GM12878 (cell line): ENCODE results near the gene AGK. TPM values are rescaled to one million over a fixed set of nuclear protein-coding genes. Genes with fewer than 3 reads are reported as not detected.

Experiments used
- ATAC-seq: fragments of 200-7000 bp; cut with Tn5 transposase; 3 replicates; pipeline ENCODE4 v1.9.1; 2020; ENCODE audit warnings: mild to moderate bottlenecking, moderate library complexity
- BruUV-seq: library from RNA; stranded (reverse); fragments of 400-500 nt; replicated peaks from 2 replicates; lab custom pipeline; 2021; lab: Mats Ljungman, UMichigan
- CTCF ChIA-PET: fragments of 300-600 bp; sonication (Branson Sonifier 250); formaldehyde crosslinking; extraction: SDS; loops from one replicate; lab custom pipeline; 2021; ENCODE audit warnings: inconsistent platforms; lab: Yijun Ruan, JAX
- POLR2A ChIA-PET: fragments of 350-600 bp; formaldehyde crosslinking; extraction: SDS; loops from one replicate; lab custom pipeline; 2021; ENCODE audit warnings: inconsistent platforms; lab: Charles Lee
- RAD21 ChIA-PET: fragments of 300-600 bp; sonication (Branson Sonifier 250); formaldehyde crosslinking; loops from one replicate; lab custom pipeline; 2023; ENCODE audit warnings: antibody characterized with exemption; ENCODE audit not compliant: unreplicated experiment; lab: Charles Lee
- SMC1A ChIA-PET: fragments of 300-600 bp; sonication (Branson Sonifier 250); formaldehyde crosslinking; loops from one replicate; lab custom pipeline; 2023; ENCODE audit not compliant: unreplicated experiment, uncharacterized antibody; lab: Charles Lee
- DNase-seq: peaks from one replicate; pipeline ENCODE4 v3.0.0-alpha.2; 2011; ENCODE audit warnings: low read depth, low spot score
- FAIRE-seq: peaks from 3 replicates; lab custom pipeline; 2011; peaks lifted over from hg19 to GRCh38; lab: Jason Lieb, UNC
- H2AFZ ChIP-seq: 2 replicates; pipeline ENCODE4 v1.6.0; 2011; ENCODE audit warnings: low read depth, low read length, control low read depth; ENCODE audit not compliant: control insufficient read depth
- H3K27ac ChIP-seq: 2 replicates; pipeline ENCODE4 v1.5.1; 2011; ENCODE audit warnings: control low read depth; ENCODE audit not compliant: control insufficient read depth, insufficient read depth
- H3K27me3 ChIP-seq, 2 experiments: replicated peaks in 1 of 2; 2 replicates each; pipeline versions ENCODE4 v1.6.0 to v1.6.1; 2011; ENCODE audit warnings: low read length in 1 of 2; ENCODE audit not compliant: control insufficient read depth in 2 of 2, insufficient read depth in 2 of 2
- H3K36me3 ChIP-seq, 2 experiments: 2 replicates each; pipeline ENCODE4 v1.5.1; 2011; ENCODE audit warnings: low read length in 1 of 2; ENCODE audit not compliant: control insufficient read depth in 2 of 2, insufficient read depth in 2 of 2
- H3K4me1 ChIP-seq: 2 replicates; pipeline ENCODE4 v1.6.1; 2011; ENCODE audit warnings: mild to moderate bottlenecking, low read length, moderate library complexity, mixed read lengths; ENCODE audit not compliant: control insufficient read depth, insufficient read depth
- H3K4me2 ChIP-seq: 2 replicates; pipeline ENCODE4 v1.6.0; 2011; ENCODE audit warnings: control low read depth; ENCODE audit not compliant: control insufficient read depth, insufficient read depth
- H3K4me3 ChIP-seq: fragments of 200-600 bp; sonication (generic); 2 replicates; pipeline ENCODE4 v1.5.1; 2016
- H3K79me2 ChIP-seq: 2 replicates; pipeline ENCODE4 v1.6.0; 2011; ENCODE audit warnings: low read length; ENCODE audit not compliant: control insufficient read depth, insufficient read depth
- H3K9ac ChIP-seq: 2 replicates; pipeline ENCODE4 v1.8.0; 2011; ENCODE audit warnings: low read length, control low read depth, mixed read lengths; ENCODE audit not compliant: control insufficient read depth, insufficient read depth
- H3K9me3 ChIP-seq: replicated peaks from 3 replicates; pipeline ENCODE4 v1.5.1; 2011; ENCODE audit warnings: mild to moderate bottlenecking, low read length; ENCODE audit not compliant: control insufficient read depth, insufficient read depth
- H4K20me1 ChIP-seq: 2 replicates; pipeline ENCODE4 v1.6.0; 2011; ENCODE audit not compliant: control insufficient read depth, insufficient read depth
- E4F1 ChIP-seq: fragments of 450-650 bp; IDR thresholded peaks from 2 replicates; pipeline ENCODE4 v1.6.1; 2018; ENCODE audit warnings: borderline replicate concordance, mild to moderate bottlenecking; ENCODE audit not compliant: partially characterized antibody
- IKZF1 ChIP-seq: fragments of 450-650 bp; conservative IDR thresholded peaks from 2 replicates; pipeline ENCODE4 v1.6.1; 2017; ENCODE audit warnings: antibody characterized with exemption, mild to moderate bottlenecking
- IKZF2 ChIP-seq, 2 experiments: fragments of 450-650 bp; IDR thresholded peaks; 2 replicates each; pipeline ENCODE4 v1.6.1; 2017; ENCODE audit warnings: mild to moderate bottlenecking in 2 of 2, moderate library complexity in 2 of 2
- MLLT1 ChIP-seq: fragments of 450-650 bp; IDR thresholded peaks from 2 replicates; pipeline ENCODE4 v1.6.1; 2016; ENCODE audit warnings: mild to moderate bottlenecking
- SMAD1 ChIP-seq: fragments of 450-650 bp; IDR thresholded peaks from 2 replicates; pipeline ENCODE4 v1.6.1; 2018; ENCODE audit warnings: mild to moderate bottlenecking, low read depth; ENCODE audit not compliant: partially characterized antibody
- WGBS: methylation state at CpG from one replicate; pipeline ENCODE4 v1.1.6; 2016; ENCODE audit warnings: low lambda C conversion rate; ENCODE audit not compliant: insufficient replicate concordance, insufficient coverage; ENCODE audit errors: missing lambda C conversion rate; 5-methylcytosine and 5-hydroxymethylcytosine counted together
- in situ Hi-C: fragments of 300-500 bp; cut with MboI; formaldehyde crosslinking; loops from 9 replicates; pipeline ENCODE4 v1.14.3; 2018; ENCODE audit warnings: mixed read lengths
- intact Hi-C: fragments of 100-400 bp; cut with micrococcal nuclease; formaldehyde crosslinking; loops from one replicate; pipeline ENCODE4 v1.14.2; 2022; ENCODE audit not compliant: unreplicated experiment
- polyA plus RNA-seq, 11 experiments: library from polyadenylated mRNA; depleted of rRNA in 4 of 11; unstranded in 6 of 11; stranded (reverse) in 5 of 11; fragments of >200 nt; fragmentation: Nextera tagmentation in 4 of 11; fragmentation: Illumina TruSeq in 1 of 11; extraction: Ambion mirVana in 4 of 11; extraction: Trizol in 1 of 11; gene quantifications; 1 replicate in 1 of 11; 2 replicates in 10 of 11; pipeline versions ENCODE4 v1.2.1 to v1.2.3, GENCODE V29; 2011 to 2016; ENCODE audit warnings: inconsistent platforms in 2 of 11, missing spikeins in 2 of 11, low read depth in 1 of 11
- total RNA-seq, 4 experiments: library from RNA; depleted of rRNA in 3 of 4; stranded (reverse); fragments of >200 nt in 3 of 4; fragmentation: Illumina TruSeq in 1 of 4; extraction: Trizol in 1 of 4; gene quantifications; 2 replicates each; pipeline versions ENCODE4 v1.2.1 to v1.2.3, GENCODE V29; 2013 to 2021
- TF ChIP-seq, protein P1 (sequence below): fragments of 450-650 bp; IDR thresholded peaks from 2 replicates; pipeline ENCODE4 v1.6.1; 2017; ENCODE audit warnings: low read depth, mild to moderate bottlenecking, moderate library complexity

The AGK gene
- total and polyA plus RNA-seq, 10 of the 15 experiments (the other 5 are each of a cell fraction or from before 2014, with no cell fraction given) = 32.5 to 85.6 (median 47.8) TPM

DNA sequence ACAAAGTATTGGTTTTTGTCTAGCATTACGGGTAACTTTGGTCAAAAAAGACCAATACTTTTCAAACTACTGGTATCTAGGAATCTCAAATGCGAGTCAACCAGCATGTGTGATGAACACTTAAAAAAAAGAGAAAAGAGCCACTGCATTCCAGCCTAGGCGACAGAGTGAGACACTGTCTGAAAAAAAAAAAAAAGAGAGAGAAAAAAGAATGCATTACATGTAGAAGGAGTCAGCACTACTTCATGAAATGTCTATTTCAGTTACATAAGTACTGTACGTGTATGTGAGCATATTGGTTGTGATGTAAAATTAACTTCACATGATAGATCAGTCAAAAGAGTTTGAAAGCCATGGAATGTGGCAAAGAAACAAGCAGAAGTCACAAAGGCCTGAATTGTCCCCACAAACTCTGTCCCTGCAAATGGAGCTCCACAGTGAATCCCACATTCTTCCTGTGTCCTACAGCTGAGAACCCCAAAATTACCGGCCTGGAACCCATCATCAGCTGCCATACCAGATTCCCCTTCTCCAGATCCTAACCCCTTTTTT, 149.2 kb downstream of the AGK start:
- ChIA-PET RAD21 (interaction anchor here (1.0 to 3.7 kb wide), 4 partner anchors 10 to 52 kb away, joined by 4 to 16 read pairs (median 4); no protein-coding TSS in a partner anchor), SMC1A (interaction anchor here (1.0 to 2.2 kb wide), 7 partner anchors 11 to 54 kb away, joined by 3 to 9 read pairs (median 3); no protein-coding TSS in a partner anchor), CTCF (interaction anchor here (0.6 to 4.2 kb wide), 8 partner anchors 10 to 91 kb away, joined by 3 to 36 read pairs (median 5); partner anchors contain the start of gene SSBP1), POLR2A (interaction anchor here (0.5 to 0.8 kb wide), 5 partner anchors 17 to 685 kb away, joined by 3 to 8 read pairs (median 4); partner anchors contain the start of genes MRPS33 and SSBP1)
- H3K27me3 ChIP-seq = peaks cover 0 to 2% of the 10 kb centered on the region in 2 experiments; a peak in 1 of 4 replicates
- BruUV-seq = TSS peak; percentile 58
- no peak overlapping the region for H3K27ac ChIP-seq
- 0 out of 2 replicates have a peak, but pooled peaks have one; percentile 10 for TF ChIP-seq IKZF1
- 0 out of 4 replicates have a peak, but pooled peaks of 1 of the 2 experiments have one; percentile 34 for TF ChIP-seq IKZF2 (IDR thresholded peaks at IDR 0.05)
- TF ChIP-seq SMAD1 = no peak
- 90% methylated on average over 5 of the region's 5 CpGs for WGBS
- peaks cover 23% of the 10 kb centered on the region for H3K79me2 ChIP-seq
- H4K20me1 ChIP-seq = no peaks in the 10 kb centered on the region
- H3K9ac ChIP-seq = peak overlapping the region; percentile 63
- intact Hi-C loops = loop anchor here (2.0 kb wide), 1 partner anchor 38 kb away; the partner anchor contains the start of gene SSBP1
- DNase-seq (no peak), ATAC-seq (no peak), FAIRE-seq (no peak)
- H3K4me3 ChIP-seq = peak overlapping the region; percentile 97
- peak overlapping the region; percentile 72 for H3K4me2 ChIP-seq
- H3K9me3 ChIP-seq = no peaks in the 10 kb centered on the region
- in situ Hi-C loops = no loop called here
- no peak overlapping the region for H2AFZ ChIP-seq
- no peaks in the 10 kb centered on the region for H3K36me3 ChIP-seq
- H3K4me1 ChIP-seq = peaks cover 4% of the 10 kb centered on the region; the same call in 1 of the 2 replicates

- in situ Hi-C loops = no loop called here
- DNase-seq = no peak
- TF ChIP-seq, protein P1, sequence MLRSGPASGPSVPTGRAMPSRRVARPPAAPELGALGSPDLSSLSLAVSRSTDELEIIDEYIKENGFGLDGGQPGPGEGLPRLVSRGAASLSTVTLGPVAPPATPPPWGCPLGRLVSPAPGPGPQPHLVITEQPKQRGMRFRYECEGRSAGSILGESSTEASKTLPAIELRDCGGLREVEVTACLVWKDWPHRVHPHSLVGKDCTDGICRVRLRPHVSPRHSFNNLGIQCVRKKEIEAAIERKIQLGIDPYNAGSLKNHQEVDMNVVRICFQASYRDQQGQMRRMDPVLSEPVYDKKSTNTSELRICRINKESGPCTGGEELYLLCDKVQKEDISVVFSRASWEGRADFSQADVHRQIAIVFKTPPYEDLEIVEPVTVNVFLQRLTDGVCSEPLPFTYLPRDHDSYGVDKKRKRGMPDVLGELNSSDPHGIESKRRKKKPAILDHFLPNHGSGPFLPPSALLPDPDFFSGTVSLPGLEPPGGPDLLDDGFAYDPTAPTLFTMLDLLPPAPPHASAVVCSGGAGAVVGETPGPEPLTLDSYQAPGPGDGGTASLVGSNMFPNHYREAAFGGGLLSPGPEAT = peak; percentile 52; the same call in 1 of the 2 replicates
- TF ChIP-seq MLLT1 (0 out of 2 replicates have a peak, but pooled peaks have one; percentile 25), E4F1 (no peak)
These were observed 149.7 kb downstream of the AGK start for GRCh38 chr7:141700848-141701371.

More at GRCh38 chr7:141700848-141701371, 149.7 kb downstream of the AGK start:
- CTCF ChIA-PET = interaction anchor here (0.8 to 4.2 kb wide), 8 partner anchors 9 to 51 kb away, joined by 3 to 36 read pairs (median 6); partner anchors contain the start of gene SSBP1
- Histone ChIP-seq H3K4me2 (peak overlapping the region; percentile 72), H3K4me1 (peaks cover 4% of the 10 kb centered on the region; the same call in 1 of the 2 replicates), H3K4me3 (peak overlapping the region; percentile 97), H3K36me3 (no peaks in the 10 kb centered on the region), H2AFZ (no peak overlapping the region), H4K20me1 (no peaks in the 10 kb centered on the region), H3K79me2 (peaks cover 23% of the 10 kb centered on the region), H3K27me3 (peaks cover 0 to 2% of the 10 kb centered on the region in 2 experiments; a peak in 1 of 4 replicates), H3K9me3 (no peaks in the 10 kb centered on the region), H3K27ac (peak overlapping the region; percentile 35; the same call in 1 of the 2 replicates), H3K9ac (peak overlapping the region; percentile 63)
- intact Hi-C loops = loop anchor here (2.0 kb wide), 1 partner anchor 38 kb away; the partner anchor contains the start of gene SSBP1
- RAD21 ChIA-PET = interaction anchor here (1.0 to 3.7 kb wide), 6 partner anchors 9 to 52 kb away, joined by 3 to 16 read pairs (median 4); partner anchors contain the start of gene SSBP1
- no TSS peak for BruUV-seq
- FAIRE-seq (no peak), ATAC-seq (peak; percentile 51)
- POLR2A ChIA-PET = interaction anchor here (0.5 to 0.9 kb wide), 4 partner anchors 36 to 143 kb away, joined by 3 to 8 read pairs (median 3); partner anchors contain the start of gene SSBP1
- SMC1A ChIA-PET = interaction anchor here (0.6 to 2.2 kb wide), 9 partner anchors 11 to 108 kb away, joined by 3 to 9 read pairs (median 3); no protein-coding TSS in a partner anchor
- under 1% methylated on average over 16 of the region's 20 CpGs for WGBS
